HepG2 (cell line): ENCODE data around the gene MOBP. TPM values are rescaled to one million over a fixed set of nuclear protein-coding genes. Genes with fewer than 3 reads are reported as not detected.

Experiments
- ATAC-seq: fragments of 200-7000 bp; cut with Tn5 transposase; 3 replicates; pipeline ENCODE4 v1.9.1; 2020; ENCODE audit warnings: mild to moderate bottlenecking, moderate library complexity
- BruUV-seq: library from RNA; stranded (reverse); fragments of 400-500 nt; replicated peaks from 2 replicates; lab custom pipeline; 2021; lab: Mats Ljungman, UMichigan
- CTCF ChIA-PET: fragments of 300-600 bp; formaldehyde crosslinking; extraction: SDS; loops from one replicate; lab custom pipeline; 2021; ENCODE audit warnings: low total read pairs, inconsistent platforms, low intra/inter-chr PET ratio; lab: Yijun Ruan, JAX
- POLR2A ChIA-PET: fragments of 350-600 bp; sonication (Branson Sonifier 250); formaldehyde crosslinking; loops from one replicate; lab custom pipeline; 2020; ENCODE audit warnings: antibody characterized with exemption, inconsistent platforms; lab: Yijun Ruan, JAX
- DNase-seq: peaks from one replicate; pipeline ENCODE4 v3.0.0-alpha.2; 2015; ENCODE audit warnings: low spot score
- FAIRE-seq: peaks from 3 replicates; lab custom pipeline; 2011; peaks lifted over from hg19 to GRCh38; lab: Jason Lieb, UNC
- H2AFZ ChIP-seq: one replicate; pipeline ENCODE4 v1.6.1; 2011; ENCODE audit warnings: low read length, inconsistent platforms
- H3K27ac ChIP-seq: fragments of 300-600 bp; 3 replicates; pipeline ENCODE4 v1.8.0; 2011; ENCODE audit warnings: mixed run types, mild to moderate bottlenecking, mixed read lengths, low read length, inconsistent platforms; ENCODE audit not compliant: insufficient read depth; ENCODE audit errors: extremely low read length
- H3K27me3 ChIP-seq, 2 experiments: fragments of 200-600 bp in 1 of 2; 2 replicates in 1 of 2; 3 replicates in 1 of 2; pipeline versions ENCODE4 v1.6.0 to v1.8.0; 2011; ENCODE audit warnings: low read length in 2 of 2, mild to moderate bottlenecking in 2 of 2, moderate library complexity in 2 of 2, inconsistent platforms in 1 of 2; ENCODE audit not compliant: insufficient read depth in 2 of 2, control insufficient read depth in 1 of 2
- H3K36me3 ChIP-seq, 2 experiments: fragments of 200-600 bp in 1 of 2; replicated peaks in 1 of 2; 2 replicates in 1 of 2; 3 replicates in 1 of 2; pipeline versions ENCODE4 v1.5.1 to v1.8.0; 2011; ENCODE audit warnings: low read length in 2 of 2, inconsistent platforms in 1 of 2; ENCODE audit not compliant: insufficient read depth in 2 of 2, control insufficient read depth in 1 of 2
- H3K4me1 ChIP-seq: 2 replicates; pipeline ENCODE4 v1.5.1; 2012; ENCODE audit warnings: low read length, inconsistent platforms; ENCODE audit not compliant: insufficient read depth
- H3K4me2 ChIP-seq: 2 replicates; pipeline ENCODE4 v1.6.0; 2011; ENCODE audit warnings: low read depth, low read length, inconsistent platforms
- H3K4me3 ChIP-seq, 3 experiments: fragments of 200-600 bp in 1 of 3; sonication (generic), shearing (Covaris generic) in 1 of 3; replicated peaks in 1 of 3; 2 replicates each; pipeline ENCODE4 v1.5.1; 2011 to 2016; ENCODE audit warnings: low read length in 3 of 3, inconsistent platforms in 2 of 3, low read depth in 2 of 3, mild to moderate bottlenecking in 2 of 3, control low read depth in 1 of 3, mixed read lengths in 1 of 3; ENCODE audit not compliant: insufficient read depth in 1 of 3
- H3K79me2 ChIP-seq: one replicate; pipeline ENCODE4 v1.6.1; 2011; ENCODE audit warnings: low read length, inconsistent platforms; ENCODE audit not compliant: insufficient read depth
- H3K9ac ChIP-seq: 2 replicates; pipeline ENCODE4 v1.6.0; 2011; ENCODE audit warnings: mild to moderate bottlenecking, low read depth, low read length, inconsistent platforms; ENCODE audit not compliant: insufficient read depth
- H3K9me3 ChIP-seq: 2 replicates; pipeline ENCODE4 v1.5.1; 2012; ENCODE audit warnings: mild to moderate bottlenecking, low read length
- H4K20me1 ChIP-seq: 2 replicates; pipeline ENCODE4 v1.6.0; 2011; ENCODE audit warnings: inconsistent platforms, mild to moderate bottlenecking, low read length, moderate library complexity; ENCODE audit not compliant: insufficient read depth
- CTCF ChIP-seq: sonication (generic); formaldehyde crosslinking; IDR thresholded peaks from 2 replicates; pipeline ENCODE4 v1.5.0; 2020; ENCODE audit warnings: mild to moderate bottlenecking, missing genetic modification reagents, moderate library complexity
- DNMT1 ChIP-seq: sonication (generic); formaldehyde crosslinking; IDR thresholded peaks from 2 replicates; pipeline ENCODE4 v1.5.1; 2020; ENCODE audit warnings: mild to moderate bottlenecking, missing genetic modification reagents
- FOXM1 ChIP-seq: sonication (generic); formaldehyde crosslinking; IDR thresholded peaks from 2 replicates; pipeline ENCODE4 v1.5.0; 2020; ENCODE audit warnings: missing genetic modification reagents
- FOXP4 ChIP-seq: sonication (generic); formaldehyde crosslinking; IDR thresholded peaks from 2 replicates; pipeline ENCODE4 v1.4.0; 2020; ENCODE audit warnings: missing genetic modification reagents
- HOXA9 ChIP-seq: sonication (generic); formaldehyde crosslinking; IDR thresholded peaks from 2 replicates; pipeline ENCODE4 v1.8.1; 2022; ENCODE audit warnings: missing genetic modification reagents, mild to moderate bottlenecking, moderate library complexity, borderline replicate concordance
- MTA1 ChIP-seq: sonication (generic); formaldehyde crosslinking; IDR thresholded peaks from 2 replicates; pipeline ENCODE4 v1.4.0; 2020; ENCODE audit warnings: missing genetic modification reagents, mild to moderate bottlenecking, borderline replicate concordance
- SNAI1 ChIP-seq: sonication (generic); formaldehyde crosslinking; IDR thresholded peaks from 2 replicates; pipeline ENCODE4 v1.5.0; 2020; ENCODE audit warnings: mild to moderate bottlenecking, missing genetic modification reagents, borderline replicate concordance
- TCF7L2 ChIP-seq: IDR thresholded peaks from 2 replicates; pipeline ENCODE4 v1.6.1; 2011; ENCODE audit warnings: mild to moderate bottlenecking, low read depth, low read length, moderate library complexity
- ZNF263 ChIP-seq: sonication (generic); formaldehyde crosslinking; IDR thresholded peaks from 2 replicates; pipeline ENCODE4 v1.4.0; 2020; ENCODE audit warnings: missing genetic modification reagents
- ZNF280B ChIP-seq: sonication (generic); formaldehyde crosslinking; IDR thresholded peaks from 2 replicates; pipeline ENCODE4 v1.5.0; 2020; ENCODE audit warnings: missing genetic modification reagents, mild to moderate bottlenecking, borderline replicate concordance
- ZNF784 ChIP-seq: sonication (generic); formaldehyde crosslinking; IDR thresholded peaks from 2 replicates; pipeline ENCODE4 v1.5.1; 2020; ENCODE audit warnings: missing genetic modification reagents, mild to moderate bottlenecking, borderline replicate concordance
- WGBS: methylation state at CpG from one replicate; pipeline ENCODE4 v1.1.6; 2017; ENCODE audit warnings: low lambda C conversion rate; 5-methylcytosine and 5-hydroxymethylcytosine counted together
- in situ Hi-C: cut with HindIII; loops from 2 replicates; pipeline ENCODE4 v1.10.0; 2017; ENCODE audit warnings: low pct_unique_long_range_greater_than_20kb; ENCODE audit not compliant: extremely low pct_ligation_motif_present
- intact Hi-C: fragments of 100-400 bp; cut with micrococcal nuclease; formaldehyde crosslinking; loops from one replicate; pipeline ENCODE4 v1.10.0; 2022; ENCODE audit not compliant: unreplicated experiment
- polyA plus RNA-seq, 8 experiments: library from polyadenylated mRNA; depleted of rRNA in 3 of 8; stranded (reverse) in 7 of 8; unstranded in 1 of 8; fragments of >200 nt; fragmentation: Illumina TruSeq in 4 of 8; extraction: Trizol in 4 of 8; gene quantifications; 2 replicates each; pipeline versions ENCODE4 v1.2.1 to v1.2.3, GENCODE V29; 2011 to 2016; ENCODE audit warnings: low read depth in 4 of 8, missing spikeins in 1 of 8, mixed read lengths in 1 of 8; ENCODE audit not compliant: insufficient read depth in 1 of 8
- total RNA-seq, 5 experiments: library from RNA; depleted of rRNA; stranded (reverse); fragments of >200 nt; fragmentation: Illumina TruSeq; extraction: Trizol; gene quantifications; 2 replicates each; pipeline ENCODE4 v1.2.3, GENCODE V29; 2016; ENCODE audit warnings: low read depth in 1 of 5

MOBP gene
- total and polyA plus RNA-seq, 2 of the 13 experiments (the other 11 are each of a cell fraction or from before 2014, with no cell fraction given), result not detected

GRCh38 chr3:39505866-39506742, 38.6 kb downstream of the MOBP start:
- FAIRE-seq, result no peak
- in situ Hi-C loops (no loop called here), intact Hi-C loops (no loop called here)
- ChIA-PET POLR2A (no interaction called here), CTCF (no interaction called here)
- Histone ChIP-seq H3K27me3 (peaks cover 2 to 9% of the 10 kb centered on the region in 2 experiments; a peak in 4 of 5 replicates), H3K4me1 (no peaks in the 10 kb centered on the region), H3K4me3 (no peak overlapping the region), H3K4me2 (no peak overlapping the region), H3K9ac (no peak overlapping the region), H3K36me3 (no peaks in the 10 kb centered on the region), H3K27ac (no peak overlapping the region), H3K9me3 (no peaks in the 10 kb centered on the region), H3K79me2 (no peaks in the 10 kb centered on the region), H4K20me1 (no peaks in the 10 kb centered on the region), H2AFZ (no peak overlapping the region)
- 9% methylated on average over 12 of the region's 12 CpGs for WGBS
- ATAC-seq, result no peak
- no peak for DNase-seq
- TF ChIP-seq FOXM1, result no peak
- no peak for TF ChIP-seq DNMT1 (CRISPR knock-in tag)
- TF ChIP-seq ZNF263 (CRISPR knock-in tag), result no peak
- TF ChIP-seq TCF7L2, result no peak
- TF ChIP-seq MTA1, result no peak
- no peak for TF ChIP-seq SNAI1 (CRISPR knock-in tag)
- TF ChIP-seq FOXP4 (CRISPR knock-in tag), result no peak
- TF ChIP-seq CTCF (CRISPR knock-in tag), result no peak
- TF ChIP-seq ZNF784 (CRISPR knock-in tag), result no peak
- TF ChIP-seq ZNF280B, result no peak
- TF ChIP-seq HOXA9 (CRISPR knock-in tag), result no peak
- BruUV-seq, result no TSS peak
